ENCODE data around the gene NTSR1.

NTSR1 gene

DNA sequence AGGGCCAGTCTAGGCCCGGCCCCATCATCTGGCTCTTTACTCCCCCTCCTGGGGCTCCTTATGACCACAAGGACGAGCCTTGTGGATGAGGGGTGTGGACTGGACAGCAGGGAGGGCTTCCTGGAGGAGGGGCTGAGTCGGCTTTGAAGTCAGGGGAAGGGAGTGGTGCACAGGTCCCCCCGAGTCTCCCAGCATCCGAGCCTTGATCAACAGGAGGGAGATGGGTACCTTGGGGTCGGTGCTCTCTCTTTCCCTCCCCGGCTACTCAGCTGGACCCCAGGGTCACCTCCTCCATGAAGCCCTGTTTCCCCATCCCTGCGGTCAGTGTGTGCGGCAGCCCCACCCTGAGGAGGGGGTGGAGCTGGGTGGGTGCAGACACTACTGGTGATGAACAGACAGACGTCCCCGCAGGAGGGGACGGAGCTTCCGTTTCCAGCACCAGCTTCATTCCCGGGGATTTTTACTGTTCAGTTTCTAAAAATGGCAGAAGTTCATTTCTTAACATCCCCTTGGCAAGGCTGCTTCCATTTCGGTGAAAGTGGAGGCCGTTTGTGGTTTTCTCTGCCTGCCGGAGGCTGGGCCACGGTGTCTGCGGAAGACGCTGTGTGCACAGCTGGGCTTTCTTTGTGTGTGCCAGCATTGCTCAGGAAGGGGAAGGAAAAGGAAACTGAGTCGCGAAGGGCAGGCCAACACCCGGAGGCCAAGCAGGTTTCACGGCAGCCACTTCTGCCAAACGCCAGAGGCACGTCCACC, 19.6 kb downstream of the NTSR1 start:
- DNase-seq, result no peak

DNA sequence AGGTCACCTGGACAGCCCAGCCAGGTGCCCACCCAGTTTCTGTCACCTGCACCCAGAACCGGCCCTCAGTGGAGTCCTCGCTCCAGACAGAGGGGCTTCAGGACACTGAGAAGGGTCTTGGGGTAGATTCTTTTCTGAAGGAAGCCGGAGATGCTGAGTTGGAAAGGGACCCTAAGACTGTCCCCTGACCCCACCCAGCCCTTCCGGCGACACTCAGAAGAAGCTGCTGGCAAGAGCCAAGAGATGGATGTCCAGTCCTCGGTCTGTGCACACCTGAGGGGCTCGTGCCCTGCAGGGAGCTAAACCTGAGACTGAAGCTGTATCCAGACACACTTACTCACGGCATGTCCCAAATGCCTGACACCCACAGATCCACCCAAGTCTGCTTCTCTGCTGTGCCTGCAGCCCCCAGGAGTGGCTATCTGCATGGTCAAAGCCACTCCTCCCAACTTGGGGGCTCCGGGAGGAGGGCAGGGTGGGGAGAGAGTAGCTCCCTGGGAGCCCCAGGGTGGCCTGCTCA, 20.2 kb downstream of the NTSR1 start:
- DNase-seq, result no peak

DNA sequence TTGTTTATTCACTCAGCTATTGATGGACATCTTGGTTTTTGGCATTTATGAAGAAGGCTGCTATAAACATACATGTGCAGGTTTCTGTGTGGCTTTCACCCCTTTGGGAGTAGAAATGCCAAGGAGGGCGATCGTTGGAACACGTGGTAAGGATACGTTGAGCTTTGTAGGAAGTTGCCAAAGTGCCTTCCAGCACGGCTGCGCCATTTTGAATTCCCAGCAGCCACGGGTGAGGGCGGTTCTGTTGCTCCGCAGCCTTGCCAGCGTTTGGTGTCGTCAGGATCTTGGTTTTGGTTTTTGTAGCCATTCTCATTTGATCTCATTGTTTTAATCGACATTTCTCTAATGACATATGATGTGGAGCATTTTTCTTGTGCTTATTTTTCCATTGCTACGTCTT, 21.8 kb downstream of the NTSR1 start:
- DNase-seq, result no peak

DNA sequence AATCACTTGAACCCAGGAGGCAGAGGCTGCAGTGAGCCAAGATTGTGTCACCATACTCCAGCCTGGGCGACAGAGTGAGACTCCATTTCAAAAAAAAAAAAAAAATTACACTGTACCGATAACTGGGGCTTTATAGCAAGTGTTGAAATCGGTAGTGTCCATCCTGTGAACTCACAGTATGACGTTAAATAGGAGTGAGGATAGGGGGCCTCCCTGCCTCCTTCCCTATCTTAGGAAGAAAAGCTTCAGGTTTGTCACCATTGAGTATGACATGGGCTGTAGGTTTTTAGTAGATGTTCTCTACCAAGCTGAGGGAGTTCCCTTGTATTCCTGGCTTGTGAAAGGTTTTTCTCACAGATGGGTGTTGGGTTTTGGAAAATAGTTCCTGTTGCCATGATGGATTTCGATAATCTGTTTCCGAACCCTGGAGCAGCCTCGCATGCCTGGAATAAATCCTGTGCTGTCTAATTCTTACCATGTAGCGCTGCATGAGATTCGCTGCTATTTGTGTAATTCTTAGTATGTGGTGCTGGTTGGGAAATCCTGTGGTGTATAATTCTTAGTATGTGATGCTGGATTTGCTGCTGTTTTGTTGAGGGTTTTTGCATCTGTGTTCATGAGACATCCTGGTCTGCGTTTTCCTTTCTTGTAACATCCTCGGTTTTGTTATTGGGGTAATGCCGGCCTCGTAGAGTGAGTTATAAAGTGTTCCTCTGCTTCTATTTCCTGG, 23.6 kb downstream of the NTSR1 start:
- no peak for DNase-seq

DNA sequence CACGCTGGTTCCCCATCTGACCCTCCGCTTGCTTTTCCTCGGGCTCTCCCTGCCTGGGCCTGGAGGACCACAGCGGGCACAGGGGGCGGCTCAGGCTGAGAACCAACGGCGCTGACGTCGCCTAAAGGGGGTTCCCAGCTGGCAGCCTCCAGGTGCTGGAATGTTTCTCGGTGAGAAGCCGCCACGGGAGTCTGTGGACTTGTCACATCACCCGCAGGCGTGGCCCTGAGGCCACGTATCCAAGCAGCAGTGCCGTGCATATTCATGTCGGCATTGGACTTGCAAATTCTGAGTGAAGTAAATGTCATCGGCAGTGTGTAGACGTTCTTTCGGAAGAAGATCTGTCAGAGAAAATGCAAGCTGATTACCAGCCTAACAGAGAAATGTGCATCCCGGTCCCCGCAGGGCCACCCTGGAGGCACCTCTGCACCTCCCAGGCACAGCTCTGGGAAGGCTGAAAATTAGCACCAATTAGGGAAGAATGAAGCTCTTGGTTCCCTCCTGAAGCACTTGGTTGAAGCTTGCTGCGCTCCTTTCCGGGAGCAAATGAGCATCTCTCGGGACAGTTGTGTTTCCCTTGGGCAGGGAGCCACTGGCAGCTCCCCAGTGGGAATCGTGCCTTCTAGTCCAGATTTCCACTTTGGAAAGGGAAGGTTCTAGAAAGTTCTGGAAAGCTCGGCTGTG, 24.3 kb downstream of the NTSR1 start:
- no peak for DNase-seq

DNA sequence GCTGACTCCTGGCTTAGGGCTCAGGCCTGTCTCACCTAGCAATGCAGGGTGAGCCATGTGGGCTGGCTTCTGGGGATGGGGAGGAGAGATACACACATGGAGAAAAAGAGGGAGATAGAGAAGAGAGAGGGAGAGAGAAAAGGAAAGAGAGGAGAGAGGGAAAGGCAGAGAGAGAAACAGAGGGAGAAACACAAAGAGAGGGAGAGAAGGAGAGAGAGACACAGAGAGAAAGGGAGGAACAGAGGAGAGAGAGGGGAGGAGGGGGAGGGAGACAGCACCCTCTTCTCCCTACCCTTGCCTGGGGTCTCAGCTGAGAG, 24.8 kb downstream of the NTSR1 start:
- DNase-seq, result no peak

DNA sequence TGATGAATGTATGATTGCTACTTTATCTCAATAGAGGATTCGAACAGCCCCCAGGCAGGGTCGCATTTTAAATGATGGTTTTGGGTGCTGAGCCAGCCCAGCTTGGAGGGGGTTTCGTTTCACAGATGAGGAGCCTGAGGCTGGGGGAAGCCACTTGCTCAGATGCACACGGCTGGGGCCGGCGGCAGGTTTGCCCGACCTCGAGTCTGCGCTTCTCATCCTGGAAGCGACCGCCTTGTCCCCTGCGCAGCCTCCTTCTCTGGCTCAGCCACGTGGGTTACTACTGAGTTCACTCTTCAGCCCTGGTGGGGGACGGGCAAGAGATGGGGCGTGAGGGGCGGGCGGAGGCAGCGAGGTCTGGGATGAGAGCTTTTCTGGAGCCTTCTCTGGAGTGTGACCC, 25.3 kb downstream of the NTSR1 start:
- DNase-seq, result no peak

DNA sequence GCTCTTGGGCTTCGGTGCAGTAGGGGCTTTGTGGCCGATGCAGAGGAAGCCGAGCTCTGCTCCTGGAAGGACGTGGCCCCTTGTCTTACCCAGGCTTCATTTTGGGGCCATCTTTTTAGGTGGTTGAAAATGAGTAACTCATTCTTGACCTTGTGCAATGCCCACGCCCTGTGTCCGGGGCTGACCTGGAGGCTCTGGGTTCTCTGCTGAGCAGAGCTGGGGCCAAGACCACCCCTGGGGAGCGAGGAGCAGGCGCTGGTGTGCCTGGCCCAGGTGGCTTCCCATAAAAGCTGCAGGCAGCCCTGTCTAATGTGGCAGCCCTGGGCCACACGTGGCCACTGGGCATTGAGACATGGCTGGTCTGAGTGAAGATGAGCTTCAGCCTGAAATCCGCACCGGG, 25.7 kb downstream of the NTSR1 start:
- no peak for DNase-seq

DNA sequence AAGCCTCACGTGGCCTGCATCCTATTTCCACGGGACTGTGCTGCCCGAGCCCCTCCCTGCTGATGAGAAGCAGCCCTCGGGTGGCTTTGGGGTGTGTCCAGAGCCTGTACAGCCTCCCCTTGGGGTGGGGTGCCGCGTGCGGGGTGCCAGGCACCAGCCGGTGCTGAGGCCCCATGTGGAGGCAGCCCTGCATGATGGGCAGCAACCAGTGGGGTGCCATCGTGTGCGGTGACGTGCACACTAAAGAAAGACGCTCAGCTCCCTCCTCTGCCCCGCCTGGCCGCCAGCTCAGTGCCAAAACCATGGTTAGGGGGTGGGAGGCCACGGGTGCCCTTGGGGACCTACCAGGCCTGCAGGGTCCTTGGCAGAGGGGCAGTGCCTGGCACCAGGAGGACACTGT, 26.2 kb downstream of the NTSR1 start:
- no peak for DNase-seq

DNA sequence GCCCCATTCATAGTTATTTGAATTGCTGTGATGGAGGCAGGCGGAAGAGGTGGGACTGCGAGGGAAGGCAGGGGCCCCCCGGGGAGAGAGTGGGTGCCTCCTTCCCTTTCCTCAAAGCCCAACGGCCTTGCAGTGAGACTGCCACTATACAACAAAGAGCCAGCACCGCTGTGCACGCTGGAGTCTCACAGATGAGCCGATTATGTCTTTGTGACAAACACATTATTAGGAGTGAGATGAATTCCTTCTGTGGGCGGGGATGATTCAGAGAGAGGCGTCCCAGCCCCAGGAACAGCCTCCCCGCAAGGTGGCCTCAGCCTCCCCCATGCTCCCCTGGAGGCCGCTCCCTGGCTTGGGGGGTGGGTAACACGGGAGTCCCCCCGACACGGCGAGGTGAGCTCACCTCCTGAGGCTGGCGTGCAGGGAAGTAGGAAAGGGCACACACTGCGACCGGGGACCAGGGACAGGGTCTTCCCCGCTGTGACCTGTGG, 26.7 kb downstream of the NTSR1 start:
- DNase-seq, result no peak

DNA sequence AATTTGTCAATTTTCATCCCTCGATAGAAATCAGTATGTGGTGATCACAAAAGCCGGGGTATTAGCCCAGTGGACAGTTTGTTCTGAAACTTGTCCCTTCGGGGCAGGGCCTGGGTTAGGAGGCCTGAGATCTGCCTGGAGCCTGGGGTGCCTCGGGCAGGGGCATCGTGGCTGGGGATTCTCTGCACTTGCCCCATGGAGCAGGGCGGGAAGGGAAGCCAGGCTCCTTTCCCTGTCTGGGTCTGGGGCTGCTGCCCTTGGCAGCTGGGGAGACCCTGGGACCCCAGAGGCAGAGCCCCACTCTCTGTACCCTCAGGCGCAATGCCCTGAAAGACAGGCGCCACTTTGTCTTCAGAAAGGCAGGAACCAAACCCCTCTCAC, 27.4 kb downstream of the NTSR1 start:
- no peak for DNase-seq

DNA sequence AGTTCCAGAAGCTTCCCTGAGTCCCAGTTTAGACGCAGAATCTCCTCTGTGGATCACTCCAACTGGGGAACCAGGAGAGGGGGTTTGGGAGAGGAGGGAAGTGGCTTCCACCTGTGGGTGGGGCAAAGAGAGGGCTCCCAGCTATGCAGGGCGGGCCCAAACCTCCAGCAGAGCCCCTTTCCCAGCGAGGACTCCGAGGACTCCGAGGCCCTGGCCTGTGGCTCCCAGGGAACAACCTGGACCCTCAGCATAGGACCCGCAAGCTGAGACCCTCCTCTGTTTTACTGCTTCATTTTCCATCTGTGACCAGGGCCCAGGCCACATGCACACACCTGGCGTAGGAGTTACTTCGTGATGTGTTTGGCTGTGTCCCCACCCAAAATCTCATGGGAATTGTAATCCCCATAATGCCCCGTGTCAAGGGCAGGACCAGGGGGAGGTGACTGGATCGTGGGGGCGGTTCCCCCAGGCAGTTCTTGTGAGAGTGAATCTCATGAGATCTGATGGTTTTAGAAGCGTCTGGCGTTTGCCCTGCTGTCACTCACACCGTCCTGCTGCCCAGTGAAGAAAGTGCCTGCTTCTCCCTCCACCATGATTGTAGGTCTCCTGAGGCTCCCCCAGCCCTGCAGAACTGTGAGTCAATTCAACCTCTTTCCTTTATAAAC, 27.9 kb downstream of the NTSR1 start:
- no peak for DNase-seq

DNA sequence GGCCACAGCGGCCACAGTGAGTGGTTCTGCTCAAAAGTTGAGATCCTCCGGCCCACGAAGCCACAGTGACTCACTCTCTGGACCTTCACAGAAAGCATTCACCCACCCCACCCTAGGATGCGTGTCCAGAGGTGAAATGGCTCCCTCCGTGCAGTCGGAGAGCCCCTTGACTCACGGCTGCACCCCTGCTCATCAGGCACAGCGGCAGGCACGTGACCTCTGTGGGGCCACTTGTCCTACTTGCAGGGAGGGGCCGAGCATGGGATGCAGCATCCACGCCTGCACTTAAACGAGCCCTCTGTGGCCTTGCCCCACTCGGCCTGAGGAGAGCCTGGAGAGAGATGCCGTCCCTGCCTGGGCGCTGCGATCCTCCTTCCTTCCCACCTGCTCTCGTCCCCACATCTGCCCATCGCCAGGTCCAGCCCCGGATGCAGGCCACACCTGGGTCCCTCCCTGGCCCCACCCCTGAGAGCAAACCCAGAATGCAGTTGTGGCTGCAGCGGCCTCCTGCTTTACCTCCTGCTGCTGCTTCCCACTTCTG, 28.7 kb downstream of the NTSR1 start:
- no peak for DNase-seq

DNA sequence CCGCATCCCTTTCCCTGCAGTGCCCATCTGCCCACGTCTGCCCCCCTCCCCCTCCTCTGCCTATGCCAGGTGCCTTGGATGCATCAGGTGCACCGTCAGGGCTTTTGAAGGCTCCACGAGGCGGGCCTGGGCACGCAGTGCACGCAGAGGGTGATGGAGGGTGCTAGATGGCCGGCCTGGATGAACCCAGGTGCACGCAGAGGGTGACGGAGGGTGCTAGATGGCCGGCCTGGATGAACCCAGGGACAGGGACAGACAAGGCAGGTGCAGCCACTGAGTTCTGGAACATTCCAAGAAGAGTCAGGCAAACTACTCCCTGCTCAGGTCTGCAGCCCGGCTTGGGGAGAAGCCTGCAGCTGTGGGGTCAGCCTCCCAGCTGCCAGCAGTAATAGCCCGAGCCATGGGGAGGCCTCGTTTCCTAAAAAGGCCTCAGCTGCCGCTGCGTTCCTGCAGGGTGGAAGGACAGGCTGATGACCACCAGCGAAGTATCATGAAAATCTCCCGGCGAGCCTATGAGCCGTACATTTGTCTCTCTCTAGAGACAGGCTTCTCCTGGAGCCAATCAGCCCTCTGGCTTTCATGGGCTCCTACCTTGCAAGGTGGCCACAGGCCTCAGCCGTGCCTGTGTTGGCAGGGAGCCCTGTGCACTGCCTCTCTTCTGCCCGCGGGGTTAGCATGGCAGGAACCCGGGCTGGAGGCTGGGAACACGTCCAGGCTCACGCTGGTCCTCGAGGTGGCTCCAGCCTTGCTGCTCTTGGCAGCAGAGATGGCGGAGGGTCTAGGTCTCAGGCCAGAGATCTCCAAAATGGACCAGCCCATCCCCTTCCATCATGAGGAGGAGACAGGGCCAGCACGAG, 29.6 kb downstream of the NTSR1 start:
- no peak for DNase-seq

DNA sequence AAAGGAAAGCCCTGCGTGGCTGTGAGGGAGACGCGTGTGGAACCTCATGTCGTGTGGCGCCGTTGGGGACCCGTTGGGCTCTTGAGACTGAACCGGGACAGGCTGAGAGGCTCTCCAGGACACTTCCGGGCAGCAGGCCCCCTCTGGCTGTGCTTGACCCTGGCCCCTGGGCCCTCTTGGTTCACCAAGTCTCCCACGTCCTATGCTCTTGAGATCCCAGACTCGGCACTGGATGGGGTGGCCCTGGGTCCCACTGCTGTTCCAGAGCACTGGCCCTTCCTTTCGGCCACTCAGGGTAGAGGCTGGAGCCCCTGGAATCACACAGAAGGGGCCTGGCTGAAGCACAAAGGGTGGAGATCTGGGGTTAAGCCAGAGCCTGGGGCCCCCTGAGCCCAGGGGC, 30.4 kb downstream of the NTSR1 start:
- no peak for DNase-seq

DNA sequence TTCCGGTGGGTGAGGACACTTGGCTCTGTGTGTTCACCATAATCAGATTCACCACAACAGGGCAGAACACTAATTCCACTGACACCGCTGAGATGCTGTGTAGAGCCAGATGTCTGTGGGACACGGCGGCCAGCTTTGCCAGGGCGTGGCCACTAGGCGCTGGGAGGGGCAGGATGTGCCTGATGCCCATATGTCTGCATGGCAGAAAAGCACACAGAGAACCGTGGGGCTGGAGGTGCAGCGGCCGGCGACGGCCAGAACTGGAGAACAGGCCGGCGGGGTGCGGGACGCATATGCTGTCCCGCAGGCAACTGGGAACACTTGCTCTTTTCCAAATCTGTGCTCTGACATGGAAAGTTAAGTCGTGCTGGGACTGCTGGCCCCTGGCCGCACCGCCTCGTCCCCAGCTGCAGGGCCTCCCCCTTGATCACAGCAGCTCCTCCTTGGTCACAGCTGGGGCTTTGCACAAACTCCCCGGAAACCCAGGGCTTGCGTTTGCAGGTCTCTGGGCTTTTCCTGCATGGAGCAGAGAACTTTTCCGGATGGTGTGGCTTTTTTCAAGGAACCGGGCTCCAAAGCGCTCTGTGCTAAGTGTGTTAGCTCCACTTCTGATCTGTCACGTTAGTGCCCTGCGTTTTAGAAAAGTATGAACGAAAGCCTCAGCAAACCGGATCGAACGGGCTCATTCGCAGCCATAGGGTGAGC, 31.1 kb downstream of the NTSR1 start:
- DNase-seq, result no peak

DNA sequence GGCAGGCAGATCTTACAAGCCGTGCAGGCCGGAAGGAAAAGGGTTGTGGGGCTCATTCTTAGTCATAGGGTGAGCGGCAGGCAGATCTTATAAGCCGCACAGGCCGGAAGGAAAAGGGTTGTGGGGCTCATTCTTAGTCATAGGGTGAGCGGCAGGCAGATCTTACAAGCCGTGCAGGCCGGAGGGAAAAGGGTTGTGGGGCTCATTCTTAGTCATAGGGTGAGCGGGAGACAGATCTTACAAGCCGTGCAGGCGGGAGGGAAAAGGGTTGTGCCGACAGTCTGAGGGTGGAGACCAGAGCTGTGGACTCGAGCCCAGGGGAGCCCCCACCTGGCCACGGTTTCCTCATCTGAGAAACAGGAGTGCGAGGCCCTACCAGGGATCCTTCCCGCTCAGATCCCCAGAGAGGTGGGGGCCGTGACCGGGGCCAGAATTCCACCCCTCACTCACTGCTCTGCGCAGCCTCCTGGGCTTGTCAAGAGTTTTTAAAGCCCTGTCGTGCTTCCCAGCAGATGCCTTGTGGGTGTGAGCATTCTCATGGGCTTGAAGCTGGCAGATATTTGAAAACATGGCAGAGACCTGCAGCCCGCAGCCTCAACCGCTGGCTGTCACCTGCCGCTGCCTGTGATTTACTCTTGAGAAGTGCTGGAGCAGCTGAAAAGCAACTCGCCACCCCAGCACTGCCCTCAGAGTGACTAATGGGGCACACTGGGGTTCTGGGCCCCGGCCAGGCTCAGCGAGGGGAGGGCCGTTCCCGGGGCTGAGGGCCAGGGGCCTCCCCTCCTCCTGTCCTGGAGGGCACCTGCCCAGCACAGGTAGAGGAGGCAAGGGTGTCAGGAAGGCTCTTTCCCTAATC, 31.9 kb downstream of the NTSR1 start:
- peak; percentile 95 for DNase-seq

DNA sequence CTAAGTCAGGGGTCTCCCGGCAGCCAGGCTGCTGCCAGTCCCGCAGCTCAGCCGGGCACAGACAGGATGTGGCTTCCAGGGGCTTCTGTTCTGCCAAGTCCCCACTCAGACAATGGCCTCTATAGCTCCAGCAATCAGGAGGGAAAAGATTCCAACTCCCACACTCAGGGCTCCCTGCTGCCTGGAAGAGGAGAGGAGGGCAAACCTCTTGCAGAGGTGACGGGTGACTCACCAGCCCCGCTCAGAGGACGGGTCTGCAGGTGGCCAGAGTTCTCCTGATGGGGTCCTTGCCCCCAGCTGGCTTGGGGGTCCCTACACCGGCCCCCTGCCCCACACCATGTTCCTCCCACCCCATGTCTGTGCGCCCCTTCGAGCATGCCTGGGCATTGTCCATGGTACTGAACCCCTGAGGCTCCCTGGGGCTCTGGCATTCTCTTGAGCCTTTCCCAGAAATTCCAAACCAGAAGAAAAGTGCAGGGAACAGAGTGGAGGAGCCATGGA, 32.6 kb downstream of the NTSR1 start:
- DNase-seq, result peak; percentile 26

DNA sequence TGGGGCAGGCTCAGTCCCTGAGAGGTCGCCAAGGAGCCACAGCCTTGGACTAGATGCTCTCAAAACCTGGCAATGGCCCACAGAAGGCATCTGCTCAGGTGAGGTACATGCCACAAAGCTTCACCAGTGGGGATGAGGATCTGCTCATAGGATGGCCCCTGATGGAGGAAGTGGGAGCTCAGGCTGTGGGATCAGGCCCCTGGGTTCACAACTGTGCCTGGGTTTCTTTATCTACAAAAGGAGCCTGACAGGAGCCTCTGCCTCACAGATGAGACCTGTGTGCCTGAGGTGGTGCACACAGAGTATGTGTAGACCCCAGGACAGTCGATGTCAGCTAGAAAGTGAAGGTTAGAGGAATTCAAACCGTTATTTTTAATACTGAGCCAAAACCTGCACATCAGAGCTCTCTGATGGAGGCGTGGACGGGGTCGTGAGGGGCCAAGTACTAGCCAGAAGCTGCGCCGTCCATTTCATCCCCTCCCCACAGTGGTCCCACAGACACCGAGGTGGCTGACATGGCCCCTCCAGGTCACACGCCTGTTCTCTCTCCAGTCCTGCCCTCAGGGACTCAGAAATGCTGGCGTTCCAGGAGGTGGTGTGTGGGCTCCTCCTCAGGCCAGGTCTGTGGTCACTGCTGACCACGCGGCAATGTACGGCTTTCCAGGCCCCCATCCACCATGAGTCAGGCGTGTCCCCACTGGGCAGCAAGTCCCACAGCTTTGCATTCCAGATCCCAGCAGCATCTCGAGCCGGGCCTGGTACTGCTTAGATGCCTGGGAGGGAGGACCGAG, 33.3 kb downstream of the NTSR1 start:
- DNase-seq, result no peak
